T-helper 9 cell (primary cell): ENCODE results near the gene MUC4.

Source experiments
- DNase-seq: peaks from one replicate; pipeline ENCODE4 v3.0.0-alpha.2; 2020

The MUC4 gene

GRCh38 chr3:195697582-195698324 is 114.0 kb downstream of the MUC4 start:
- no peak for DNase-seq
